GM18520 (cell line): ENCODE results near the gene SCYGR5.
"Not testable (repeated sequence)": the region's sequence is repeated elsewhere in the genome, so short reads cannot be mapped to it uniquely, and the experiment has no call there.

Source experiments
- ATAC-seq: cut with Tn5 transposase; IDR thresholded peaks from one replicate; pipeline ENCODE4 v1.9.1; 2021; ENCODE audit not compliant: unreplicated experiment

Gene SCYGR5, protein sequence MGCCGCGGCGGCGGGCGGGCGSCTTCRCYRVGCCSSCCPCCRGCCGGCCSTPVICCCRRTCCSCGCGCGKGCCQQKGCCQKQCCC

DNA sequence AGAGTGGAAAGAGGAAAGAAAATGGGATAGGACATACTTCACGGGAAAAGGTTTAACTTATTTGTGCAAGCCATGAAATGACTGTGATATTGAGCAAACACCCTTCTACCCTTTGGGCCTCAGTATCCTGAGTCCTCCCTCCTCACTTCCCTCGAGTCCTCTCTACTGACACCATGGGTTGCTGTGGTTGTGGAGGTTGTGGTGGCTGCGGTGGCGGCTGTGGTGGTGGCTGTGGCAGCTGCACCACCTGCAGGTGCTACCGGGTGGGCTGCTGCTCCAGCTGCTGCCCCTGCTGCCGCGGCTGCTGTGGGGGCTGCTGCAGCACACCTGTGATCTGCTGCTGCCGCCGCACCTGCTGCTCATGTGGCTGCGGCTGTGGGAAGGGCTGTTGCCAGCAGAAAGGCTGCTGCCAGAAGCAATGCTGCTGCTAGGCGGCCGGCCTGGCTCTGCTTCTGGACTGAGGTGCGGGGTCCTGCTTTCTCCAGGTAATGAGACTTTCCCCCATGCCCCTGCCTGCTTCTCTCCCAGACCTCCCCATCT is at the start of gene SCYGR5:
Gene SCYGR5 (plus strand): TSS at position 174 of the 540 bp plus-strand sequence. CDS start 0 bp downstream, at position 174.
- not testable (repeated sequence) for ATAC-seq

DNA sequence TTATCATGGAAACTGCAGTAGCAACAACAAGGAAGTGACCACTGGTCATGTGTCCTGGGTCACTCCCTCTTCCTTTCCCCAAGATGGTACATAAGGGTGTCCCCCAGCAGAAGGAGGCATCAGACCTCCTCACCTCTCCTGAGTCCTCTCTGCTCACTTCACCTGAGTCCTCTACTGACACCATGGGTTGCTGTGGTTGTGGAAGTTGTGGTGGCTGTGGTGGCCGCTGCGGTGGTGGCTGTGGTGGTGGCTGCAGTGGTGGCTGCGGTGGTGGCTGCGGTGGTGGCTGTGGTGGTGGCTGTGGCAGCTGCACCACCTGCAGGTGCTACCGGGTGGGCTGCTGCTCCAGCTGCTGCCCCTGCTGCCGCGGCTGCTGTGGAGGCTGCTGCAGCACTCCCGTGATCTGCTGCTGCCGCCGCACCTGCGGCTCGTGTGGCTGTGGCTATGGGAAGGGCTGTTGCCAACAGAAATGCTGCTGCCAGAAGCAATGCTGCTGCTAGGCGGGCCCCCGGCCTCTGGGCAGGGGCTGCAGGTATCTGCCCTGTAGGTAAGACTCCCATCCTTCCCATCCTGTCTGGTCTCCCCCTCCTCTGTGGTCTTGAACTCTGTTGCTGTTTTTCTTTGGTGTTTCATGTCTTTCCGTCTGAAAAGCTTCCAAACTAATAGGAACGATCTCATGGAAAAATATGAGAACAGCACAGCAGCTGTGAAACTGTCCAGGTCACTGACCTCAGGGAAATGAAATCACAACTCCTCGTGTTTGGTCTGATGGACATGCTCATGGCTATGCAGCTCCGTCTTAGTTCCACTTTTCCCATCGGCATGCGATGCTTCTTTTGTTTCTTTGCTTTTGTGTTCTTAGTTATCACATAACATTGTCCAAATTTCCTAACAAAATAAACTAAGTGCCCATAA is 49.0 kb upstream of the SCYGR5 start, which contains the start of gene SCYGR4:
Gene SCYGR4 (plus strand): TSS at position 183 of the 915 bp plus-strand sequence. CDS start 0 bp downstream, at position 183.
- no peak for ATAC-seq

DNA sequence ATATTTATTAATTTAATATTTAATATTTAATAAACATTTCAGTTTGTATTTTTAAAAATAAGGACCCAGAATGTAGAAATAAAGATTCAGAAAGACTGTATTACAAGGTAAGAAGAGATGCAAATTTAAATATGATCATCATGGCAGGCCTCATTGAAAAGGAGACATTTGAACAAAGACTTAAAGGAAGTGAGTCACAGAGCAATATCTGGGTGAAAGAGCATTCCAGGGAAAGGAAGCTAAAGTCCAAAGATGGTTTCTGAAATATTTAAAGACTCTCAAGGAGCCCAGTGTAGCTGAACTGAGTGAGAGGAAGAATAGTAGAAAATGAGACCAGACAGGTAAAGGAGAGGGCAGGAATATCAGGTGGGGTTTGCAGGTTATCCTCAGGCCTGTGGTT is 43.4 kb upstream of the SCYGR5 start:
- no peak for ATAC-seq

DNA sequence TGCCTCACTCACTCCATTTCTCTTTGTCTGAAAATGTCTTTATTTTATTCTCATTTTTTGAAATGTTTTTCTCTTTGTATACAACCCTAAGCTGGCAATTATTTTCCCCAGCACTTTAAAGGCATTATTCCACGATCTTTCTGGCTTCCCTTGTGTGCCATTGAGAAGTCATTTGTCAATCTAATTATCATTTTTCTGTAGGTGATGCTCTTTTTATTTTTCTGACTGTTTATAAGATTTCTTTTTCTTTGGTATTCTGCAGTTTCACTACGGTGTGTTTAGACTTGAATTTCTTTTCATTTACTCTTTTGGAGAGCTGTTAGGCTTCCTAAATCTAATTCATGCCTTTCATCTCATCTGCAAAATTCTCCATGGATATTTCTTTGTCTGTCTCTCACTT is 41.2 kb upstream of the SCYGR5 start:
- ATAC-seq, result no peak

DNA sequence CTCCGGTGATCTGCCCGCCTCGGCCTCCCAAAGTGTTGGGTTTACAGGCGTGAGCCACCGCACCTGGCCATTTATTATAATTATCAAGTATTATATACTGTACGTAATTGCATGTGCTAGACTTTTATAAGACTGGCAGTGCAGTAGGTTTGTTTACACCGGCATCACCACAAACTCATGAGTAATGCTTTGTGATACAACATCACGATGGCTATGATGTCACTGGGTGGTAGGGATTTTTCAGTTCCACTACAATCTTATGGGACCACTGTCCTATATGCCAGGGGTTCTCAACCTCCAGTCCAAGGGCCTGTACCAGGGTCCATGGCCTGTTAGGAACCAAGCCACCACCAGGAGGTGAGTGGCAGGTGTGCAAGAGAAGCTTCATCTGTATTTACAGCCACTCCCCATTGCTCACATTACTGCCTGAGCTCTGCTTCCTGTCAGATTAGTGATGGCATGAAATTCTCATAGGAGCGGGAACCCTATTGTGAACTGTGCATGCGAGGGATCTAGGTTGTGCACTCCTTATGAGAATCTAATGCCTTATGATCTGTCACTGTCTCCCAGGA is 39.9 kb upstream of the SCYGR5 start:
- ATAC-seq, result no peak

DNA sequence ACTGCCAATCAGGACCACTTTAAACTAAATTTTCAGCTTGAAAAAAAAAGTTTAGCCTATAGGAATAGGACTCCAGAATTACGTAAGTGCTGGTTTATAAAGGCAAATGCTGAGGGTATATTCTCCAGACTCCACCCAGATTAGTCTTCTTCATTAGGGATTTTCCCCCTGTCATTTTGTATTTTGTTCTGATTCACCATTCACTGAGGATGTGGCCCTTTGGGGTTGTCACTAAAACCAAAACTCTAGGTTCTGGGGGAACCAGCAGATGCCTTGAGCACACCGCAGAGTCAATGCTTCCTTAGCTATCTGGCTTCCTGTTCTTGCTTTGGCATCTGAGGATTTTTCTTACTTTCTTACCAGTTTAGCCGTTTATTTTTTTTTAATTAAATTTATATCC is 38.8 kb upstream of the SCYGR5 start:
- peak; percentile 100 for ATAC-seq

DNA sequence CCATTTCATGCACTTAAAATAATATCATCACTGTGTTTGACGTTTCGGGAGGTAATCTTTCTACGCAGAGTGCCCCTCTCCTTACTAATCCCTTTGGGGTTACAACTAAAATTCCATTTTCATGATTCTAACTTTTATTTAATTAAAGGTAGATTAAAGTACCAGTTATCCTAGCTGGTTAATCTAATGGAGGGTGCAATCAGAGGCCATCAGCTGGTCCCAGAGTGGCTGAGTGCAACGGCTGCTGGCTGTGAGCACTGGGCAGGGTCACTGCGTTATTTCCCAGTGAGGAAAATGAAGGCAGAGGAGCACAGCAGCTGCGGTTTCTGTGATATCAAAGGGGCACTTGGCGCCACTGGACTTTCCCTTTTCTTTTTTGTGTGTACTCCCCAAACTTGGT is 37.2 kb upstream of the SCYGR5 start:
- no peak for ATAC-seq

DNA sequence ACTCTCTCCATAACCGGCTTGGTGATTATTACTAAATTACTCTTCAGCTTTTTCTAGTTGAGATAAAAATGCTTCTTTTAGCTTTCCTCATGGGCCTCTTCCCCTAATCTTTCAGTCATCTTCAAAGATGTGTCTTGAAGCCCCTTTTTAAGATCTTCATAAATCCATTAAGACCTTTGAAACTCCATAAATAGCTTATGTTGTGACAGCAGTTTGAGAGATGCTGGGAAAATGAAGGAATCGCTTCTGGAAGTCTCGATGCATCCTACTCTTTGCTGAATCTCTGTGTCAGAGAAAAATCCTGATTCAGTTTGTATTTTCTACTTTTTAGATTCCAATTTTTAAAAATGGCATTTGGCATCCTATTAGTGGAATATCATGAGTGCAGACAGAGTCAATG is 36.3 kb upstream of the SCYGR5 start:
- no peak for ATAC-seq

DNA sequence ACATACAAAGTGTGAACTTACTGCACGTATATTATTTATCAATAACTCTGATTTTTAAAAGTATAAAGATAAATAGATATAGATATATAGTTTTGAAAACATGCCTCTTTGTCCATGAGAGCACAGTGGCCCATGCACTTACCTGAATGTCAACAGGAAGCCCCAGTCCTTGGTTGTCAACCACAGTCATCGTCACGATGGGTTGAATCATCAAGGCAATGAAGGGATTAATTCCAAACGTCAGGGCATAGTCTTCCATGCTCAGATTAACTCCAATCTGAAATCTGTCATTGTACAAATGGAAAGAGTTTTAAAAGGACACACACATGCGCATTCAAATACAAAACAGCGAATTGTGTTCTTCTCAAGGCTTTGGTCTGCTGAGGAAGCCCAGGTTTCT is 33.8 kb upstream of the SCYGR5 start:
- ATAC-seq, result no peak

DNA sequence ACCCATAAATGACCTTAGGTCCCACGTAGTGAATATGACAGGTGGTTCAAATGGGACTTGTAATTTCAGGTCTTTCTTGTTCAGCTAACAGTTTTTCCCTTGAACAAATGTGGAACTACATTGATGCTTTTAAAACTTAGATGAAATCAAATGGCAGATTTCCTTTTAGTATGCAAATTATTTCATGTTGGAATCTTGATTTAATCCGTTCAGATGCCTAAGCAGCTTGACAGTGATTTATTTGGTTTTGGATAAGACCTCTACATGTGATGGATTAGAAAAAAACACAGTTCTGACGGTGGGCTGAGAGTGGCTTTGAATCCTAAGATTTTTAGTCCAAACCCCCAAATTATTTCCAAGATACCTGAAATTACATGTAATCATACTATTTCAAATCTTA is 32.4 kb upstream of the SCYGR5 start:
- no peak for ATAC-seq

DNA sequence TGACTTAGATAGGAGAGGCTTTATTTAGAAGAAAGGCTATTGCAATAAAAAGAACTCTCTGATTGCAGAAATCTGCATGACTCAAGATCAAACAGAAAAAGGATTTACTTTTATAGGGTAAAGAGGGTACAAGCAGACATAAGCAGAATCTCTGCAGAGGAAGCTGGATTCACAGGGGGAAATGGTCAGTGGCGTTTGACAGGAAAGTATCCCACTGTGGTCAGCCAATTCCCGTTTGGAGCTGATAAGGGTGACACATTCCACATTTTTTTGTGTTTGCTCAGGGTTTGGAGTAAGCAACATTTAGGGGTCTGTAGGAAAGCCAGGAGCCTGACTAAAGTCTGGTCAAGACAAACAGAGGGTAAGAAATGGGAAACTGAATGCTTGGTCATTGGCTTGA is 23.9 kb upstream of the SCYGR5 start:
- ATAC-seq, result no peak

DNA sequence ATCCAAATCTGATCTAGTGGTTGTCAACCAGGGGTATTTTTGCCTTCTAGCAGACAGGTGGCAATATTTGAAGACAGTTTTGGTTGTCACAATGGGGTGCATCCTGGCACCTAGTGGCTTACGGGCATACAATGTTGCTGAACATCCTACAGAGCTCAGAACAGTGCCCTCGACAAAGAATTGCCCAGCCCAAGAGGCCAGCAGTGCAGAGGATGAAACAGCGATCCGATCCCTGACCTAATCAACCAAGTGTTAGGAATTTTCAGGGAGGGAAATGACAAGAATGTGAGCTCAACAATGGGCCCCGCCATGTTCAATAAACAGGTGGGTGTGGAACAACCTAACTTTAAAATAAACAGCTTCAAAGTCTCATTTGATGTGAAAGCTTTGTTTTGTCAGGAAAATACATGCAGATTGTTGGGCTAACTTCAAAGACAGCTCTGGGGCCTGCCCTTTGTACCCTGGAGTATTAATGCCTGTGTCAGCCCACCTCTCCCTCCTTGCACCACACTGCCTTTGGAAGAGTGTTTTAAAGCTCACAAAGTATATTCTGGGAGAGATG is 22.5 kb upstream of the SCYGR5 start:
- no peak for ATAC-seq

DNA sequence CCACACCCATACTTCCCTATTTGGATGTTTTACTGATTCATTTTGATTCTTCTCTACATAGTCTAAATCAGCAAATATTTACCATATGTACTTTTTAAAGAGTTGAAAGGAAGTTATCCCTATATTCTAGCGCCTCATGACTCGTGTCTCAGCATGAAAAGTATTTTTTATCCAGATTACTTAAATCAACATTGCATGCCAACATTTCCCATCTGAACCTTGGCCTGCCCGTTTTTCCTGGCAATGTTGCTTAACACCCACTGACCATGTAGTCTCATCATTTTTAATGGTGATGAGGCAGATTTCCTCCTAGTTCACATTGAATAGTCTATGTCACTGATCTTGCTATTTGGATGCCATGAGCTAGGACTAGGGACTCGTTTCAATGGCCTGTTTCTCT is 13.2 kb upstream of the SCYGR5 start:
- no peak for ATAC-seq

DNA sequence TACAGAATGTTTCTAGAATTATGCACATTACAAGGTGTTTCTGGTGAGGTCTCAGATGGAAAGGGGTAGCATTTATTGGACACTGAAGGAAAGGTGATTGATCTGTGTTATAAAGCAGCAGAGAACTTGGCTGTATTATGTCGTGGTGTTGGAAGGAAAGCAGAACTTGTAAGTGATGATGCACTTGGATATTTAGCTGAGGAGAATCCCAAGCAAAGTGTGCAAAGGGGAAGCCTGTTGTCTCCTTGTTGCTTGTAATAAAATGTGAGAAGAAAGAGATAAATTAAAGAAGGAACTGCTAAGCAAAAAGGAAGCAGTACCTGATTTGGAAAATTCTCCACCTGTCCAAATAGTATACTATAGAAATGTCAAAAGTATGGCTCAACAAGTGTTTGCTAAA is 12.2 kb upstream of the SCYGR5 start:
- ATAC-seq, result no peak

DNA sequence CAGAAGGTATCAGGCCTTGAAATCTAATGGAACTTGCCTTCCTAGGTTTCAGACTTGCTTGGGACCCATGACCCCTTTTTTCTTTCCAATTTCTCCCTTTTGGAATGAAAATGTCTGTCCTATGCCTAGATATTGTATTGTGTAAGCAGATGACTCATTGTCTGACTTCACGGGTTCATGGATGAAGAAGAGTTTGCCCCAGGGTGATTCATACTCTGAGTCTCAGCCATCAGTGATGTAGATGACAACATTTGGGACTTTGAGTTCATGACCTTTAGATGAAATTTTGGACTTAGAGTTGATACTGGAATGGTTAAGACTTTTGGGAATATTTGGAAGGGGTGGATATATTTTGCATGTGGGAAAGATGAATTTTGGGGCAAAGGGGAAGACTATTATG is 11.2 kb upstream of the SCYGR5 start:
- no peak for ATAC-seq

DNA sequence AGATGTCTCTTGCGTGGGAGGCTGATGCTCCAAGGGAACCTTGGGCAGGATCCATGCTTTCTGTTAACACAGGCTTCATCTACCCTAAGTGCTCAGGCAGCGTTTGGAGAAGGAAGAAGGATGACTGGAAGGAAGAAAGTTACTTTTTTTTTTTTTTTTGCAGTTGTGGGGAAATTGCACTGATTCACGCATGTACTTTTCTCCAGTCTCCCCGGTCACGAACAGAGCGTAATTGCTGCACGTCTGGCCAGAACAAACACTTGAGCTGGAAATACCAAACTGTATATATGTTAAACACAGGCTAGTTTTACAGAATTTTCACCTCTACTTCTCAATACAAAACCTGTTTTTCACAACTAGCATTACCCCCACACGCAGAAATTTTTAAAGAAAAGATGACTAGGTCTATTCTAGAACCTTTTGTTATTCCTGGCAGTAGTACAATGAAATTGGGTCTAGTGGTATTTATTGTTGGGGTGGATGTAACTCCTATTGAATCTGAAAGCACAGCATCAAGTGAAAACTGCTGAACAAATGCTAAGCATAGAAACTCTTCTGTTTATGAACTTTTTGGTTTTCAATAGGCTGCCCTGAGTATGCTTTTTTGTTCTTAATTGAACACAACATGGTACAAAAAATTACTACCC is 9.3 kb upstream of the SCYGR5 start:
- ATAC-seq, result no peak

DNA sequence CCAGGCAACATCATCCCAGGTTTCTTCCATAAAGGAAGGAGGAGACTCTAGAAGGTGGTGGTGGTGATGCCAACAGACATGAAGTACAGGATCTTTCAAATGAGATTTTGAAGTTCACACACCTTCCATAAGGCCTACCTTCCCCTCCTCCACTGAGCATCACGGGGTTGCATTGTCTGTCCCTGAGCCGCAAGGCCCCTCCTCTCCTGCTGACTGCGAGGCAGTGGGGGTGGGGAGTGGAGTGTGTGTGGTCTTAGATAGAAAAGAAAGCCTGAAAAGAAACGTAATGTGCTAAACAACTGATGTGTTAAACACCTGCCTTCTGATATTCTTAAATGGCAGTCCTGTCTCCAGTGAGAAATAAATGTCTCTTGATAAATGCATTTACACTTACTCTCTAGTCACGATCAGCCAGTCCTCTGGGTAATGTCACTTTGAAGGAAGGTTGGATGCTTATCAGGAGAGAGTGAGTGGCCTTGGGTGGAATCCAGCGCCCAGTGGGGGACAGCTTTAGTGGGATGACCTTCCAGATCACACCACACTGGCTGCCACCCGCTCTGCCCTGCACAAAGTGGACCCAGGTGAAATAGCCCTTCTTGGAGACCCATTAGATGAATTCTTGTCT is 5.5 kb upstream of the SCYGR5 start:
- ATAC-seq, result no peak

DNA sequence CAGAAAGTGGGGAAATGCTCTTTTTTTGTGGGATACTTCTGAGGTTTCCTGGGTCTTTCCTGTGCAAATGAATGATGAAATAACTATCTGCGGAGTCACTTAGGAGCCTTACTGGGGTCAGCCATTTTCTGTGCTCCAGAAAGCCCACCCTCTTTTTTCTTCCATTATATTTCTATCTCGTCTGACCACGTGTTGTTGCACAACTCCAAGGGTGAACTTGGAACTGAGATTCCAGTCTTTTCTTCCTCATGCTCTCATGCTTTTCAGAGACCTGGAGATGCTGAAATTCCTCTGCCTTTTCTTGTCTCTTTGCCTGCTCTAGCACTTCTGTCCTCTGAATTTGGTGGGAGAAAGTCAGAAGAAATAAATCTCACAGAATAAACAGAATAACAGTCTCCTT is 4.8 kb upstream of the SCYGR5 start:
- no peak for ATAC-seq

DNA sequence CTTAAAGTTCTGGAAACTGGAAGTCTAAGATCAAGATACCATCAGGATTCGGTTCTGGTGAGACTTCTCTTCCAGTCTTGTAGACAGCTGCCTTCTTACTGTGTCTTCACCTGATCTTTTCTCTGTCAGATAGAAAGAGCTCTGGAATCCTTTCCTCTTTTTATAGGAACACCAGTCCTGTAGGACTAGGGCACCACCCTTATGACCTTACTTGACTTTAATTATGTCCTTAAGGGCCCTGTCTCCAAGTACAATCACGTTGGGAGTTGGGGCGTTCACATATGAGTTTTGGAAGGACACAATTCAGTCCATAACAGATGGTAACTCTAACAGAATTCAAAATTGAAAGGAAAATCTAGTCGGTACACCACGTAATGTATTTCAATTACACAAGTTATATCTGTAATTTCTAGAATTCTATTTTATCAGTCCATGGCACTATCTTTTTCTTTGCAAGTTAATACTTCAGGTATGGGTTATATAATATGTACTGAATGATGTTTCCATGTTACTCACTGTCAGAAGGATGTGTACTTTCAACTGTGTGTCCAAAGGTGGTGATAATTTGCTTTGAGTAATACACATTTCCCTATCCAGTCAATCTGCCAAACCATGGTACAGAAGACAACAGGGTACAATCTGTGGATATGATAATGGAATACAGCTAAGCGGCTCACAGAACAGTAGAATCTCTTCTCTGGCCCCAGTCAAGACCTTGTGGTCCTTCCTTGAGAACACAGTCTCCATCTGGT is 1.2 kb upstream of the SCYGR5 start:
- no peak for ATAC-seq
